OCI-M2 (cell line): Measurements from ENCODE around the gene ZRANB3.

Experiments used
- DNase-seq: peaks from one replicate; lab custom pipeline; 2025; ENCODE audit not compliant: unreplicated experiment; lab: John Stamatoyannopoulos, UW

ZRANB3 gene

GRCh38 chr2:135186054-135186453, 345.0 kb downstream of the ZRANB3 start:
- DNase-seq = no peak

- no peak for DNase-seq
These were observed 347.2 kb downstream of the ZRANB3 start for GRCh38 chr2:135183822-135184221.

GRCh38 chr2:135182601-135183000, 348.4 kb downstream of the ZRANB3 start:
- DNase-seq = no peak

GRCh38 chr2:135182190-135182589, 348.8 kb downstream of the ZRANB3 start:
- no peak for DNase-seq

GRCh38 chr2:135179689-135180088, 351.3 kb downstream of the ZRANB3 start:
- DNase-seq = no peak

GRCh38 chr2:135175177-135175576, 355.8 kb downstream of the ZRANB3 start:
- DNase-seq = no peak

- no peak for DNase-seq
These were observed 356.3 kb downstream of the ZRANB3 start for GRCh38 chr2:135174810-135175093.

GRCh38 chr2:135174049-135174809, 356.8 kb downstream of the ZRANB3 start:
- DNase-seq = no peak

GRCh38 chr2:135169900-135170753, 360.9 kb downstream of the ZRANB3 start:
- no peak for DNase-seq

- DNase-seq = no peak
These were observed 362.7 kb downstream of the ZRANB3 start for GRCh38 chr2:135168204-135168856.

GRCh38 chr2:135167273-135167672, 363.7 kb downstream of the ZRANB3 start:
- no peak for DNase-seq

GRCh38 chr2:135164431-135164830, 366.6 kb downstream of the ZRANB3 start:
- DNase-seq = no peak

- no peak for DNase-seq
These were observed 367.1 kb downstream of the ZRANB3 start for GRCh38 chr2:135163901-135164300.

GRCh38 chr2:135163306-135163705, 367.7 kb downstream of the ZRANB3 start:
- DNase-seq = no peak

- DNase-seq = no peak
These were observed 368.2 kb downstream of the ZRANB3 start for GRCh38 chr2:135162786-135163185.

- DNase-seq = no peak
These were observed 368.6 kb downstream of the ZRANB3 start for GRCh38 chr2:135162377-135162776.

GRCh38 chr2:135159191-135159590, 371.8 kb downstream of the ZRANB3 start:
- DNase-seq = no peak

GRCh38 chr2:135157856-135158255, 373.2 kb downstream of the ZRANB3 start:
- no peak for DNase-seq

- no peak for DNase-seq
These were observed 376.1 kb downstream of the ZRANB3 start for GRCh38 chr2:135154962-135155361.

GRCh38 chr2:135152361-135152760, 378.7 kb downstream of the ZRANB3 start:
- no peak for DNase-seq

- no peak for DNase-seq
These were observed 379.4 kb downstream of the ZRANB3 start for GRCh38 chr2:135151615-135152014.

- no peak for DNase-seq
These were observed 380.3 kb downstream of the ZRANB3 start for GRCh38 chr2:135150725-135151124.
